PFSK-1 (cell line): ENCODE results near the gene APLP1.

Experiments
- POLR2AphosphoS5 ChIP-seq: IDR thresholded peaks from 2 replicates; pipeline ENCODE4 v1.6.1; 2012; ENCODE audit warnings: low read depth, mild to moderate bottlenecking, control low read depth, low read length, moderate library complexity
- REST ChIP-seq, 2 experiments: IDR thresholded peaks; 2 replicates each; pipeline versions ENCODE4 v1.6.1 to v1.8.0; 2011 to 2012; ENCODE audit warnings: low read depth in 2 of 2, low read length in 2 of 2, control low read depth in 1 of 2, inconsistent platforms in 1 of 2, mild to moderate bottlenecking in 1 of 2, moderate library complexity in 1 of 2; ENCODE audit not compliant: insufficient read depth in 1 of 2
- SIN3A ChIP-seq: IDR thresholded peaks from 2 replicates; pipeline ENCODE4 v1.6.1; 2012; ENCODE audit warnings: mild to moderate bottlenecking, low read length, moderate library complexity, borderline replicate concordance; ENCODE audit not compliant: insufficient read depth
- TAF1 ChIP-seq: IDR thresholded peaks from 2 replicates; pipeline ENCODE4 v1.6.1; 2012; ENCODE audit warnings: low read length, control low read depth, borderline replicate concordance; ENCODE audit not compliant: insufficient read depth

GRCh38 chr19:35925501-35925900, 57.1 kb downstream of the APLP1 start:
- TF ChIP-seq SIN3A (no peak), TAF1 (no peak), REST (IDR thresholded peaks at IDR 0.05; ENCODE audit: insufficient read depth in 1 of 2, low read depth in 2 of 2, low read length in 2 of 2) (no peak), POLR2AphosphoS5 (no peak)
